ENCODE measurements around the gene ACTR1A.

ACTR1A gene

GRCh38 chr10:102450374-102451104 lies 52.0 kb downstream of the ACTR1A start:
- peak overlapping the region; percentile 95 for H3K4me3 ChIP-seq (ENCODE audit: low read depth, low read length)
- DNase-seq (ENCODE audit: low read depth): peak; percentile 97
- TF ChIP-seq CTCF (IDR thresholded peaks at IDR 0.05; ENCODE audit: insufficient read depth, low read depth, low read length, missing control alignments): no peak

- peak overlapping the region; percentile 95 for H3K4me3 ChIP-seq (ENCODE audit: low read depth, low read length)
- TF ChIP-seq CTCF (IDR thresholded peaks at IDR 0.05; ENCODE audit: insufficient read depth, low read depth, low read length, missing control alignments): no peak
- DNase-seq (ENCODE audit: low read depth): no peak
Observed at GRCh38 chr10:102450124-102450373, 52.5 kb downstream of the ACTR1A start.

GRCh38 chr10:102449321-102450123 lies 53.0 kb downstream of the ACTR1A start:
- no peak for TF ChIP-seq CTCF (IDR thresholded peaks at IDR 0.05; ENCODE audit: insufficient read depth, low read depth, low read length, missing control alignments)
- DNase-seq (ENCODE audit: low read depth): peak; percentile 93
- peak overlapping the region; percentile 95 for H3K4me3 ChIP-seq (ENCODE audit: low read depth, low read length)

GRCh38 chr10:102444851-102445250 lies 57.7 kb downstream of the ACTR1A start:
- no peak overlapping the region for H3K4me3 ChIP-seq (ENCODE audit: low read depth, low read length)
- DNase-seq (ENCODE audit: low read depth): no peak
- no peak for TF ChIP-seq CTCF (IDR thresholded peaks at IDR 0.05; ENCODE audit: insufficient read depth, low read depth, low read length, missing control alignments)

GRCh38 chr10:102438374-102438773 lies 64.1 kb downstream of the ACTR1A start:
- DNase-seq (ENCODE audit: low read depth): no peak
- H3K4me3 ChIP-seq (ENCODE audit: low read depth, low read length): no peak overlapping the region
- no peak for TF ChIP-seq CTCF (IDR thresholded peaks at IDR 0.05; ENCODE audit: insufficient read depth, low read depth, low read length, missing control alignments)

- TF ChIP-seq CTCF (IDR thresholded peaks at IDR 0.05; ENCODE audit: insufficient read depth, low read depth, low read length, missing control alignments): no peak
- no peak for DNase-seq (ENCODE audit: low read depth)
- H3K4me3 ChIP-seq (ENCODE audit: low read depth, low read length): no peak overlapping the region
Observed at GRCh38 chr10:102437515-102437914, 65.0 kb downstream of the ACTR1A start.

Measured in GM12865 (cell line).